Gastrocnemius medialis (tissue), 4 donors: ENCODE results near the gene FALEC.

ENCODE experiments used
- POLR2A ChIP-seq, 2 donors: fragments of 450-650 bp; IDR thresholded peaks; one replicate each; pipeline ENCODE4 v1.6.1; 2017; ENCODE audit warnings: antibody characterized with exemption in 2 of 2, mild to moderate bottlenecking in 2 of 2, moderate library complexity in 2 of 2
- TF ChIP-seq, protein P1 (sequence below), 5 experiments: fragments of 450-650 bp in 3 of 5; fragments of 200-600 bp in 2 of 5; sonication (generic) in 2 of 5; IDR thresholded peaks in 4 of 5; conservative IDR thresholded peaks in 1 of 5; 1 replicate in 4 of 5; 2 replicates in 1 of 5; pipeline ENCODE4 v1.5.1; 2016 to 2019; ENCODE audit warnings: antibody characterized with exemption in 5 of 5, mild to moderate bottlenecking in 3 of 5, moderate library complexity in 3 of 5

DNA sequence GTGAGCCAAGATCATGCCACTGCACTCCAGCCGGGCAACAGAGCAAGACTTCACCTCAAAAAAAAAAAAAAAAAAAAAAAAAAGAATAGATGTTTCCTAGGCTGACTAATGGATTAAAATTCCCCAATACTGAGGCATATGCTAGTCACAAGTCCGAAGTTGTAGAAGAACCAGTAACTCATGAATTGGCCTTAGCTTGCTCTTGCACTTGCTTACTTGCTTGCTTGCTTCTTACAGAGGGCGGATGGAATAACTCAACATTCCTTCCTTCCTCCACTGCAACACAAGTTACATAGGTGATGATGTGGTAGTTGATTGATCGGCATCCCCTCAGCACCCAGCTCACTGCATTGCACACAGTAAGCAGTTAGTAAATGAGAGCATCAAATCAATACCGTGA lies 31.1 kb upstream of the FALEC start:
- no peak for TF ChIP-seq POLR2A (IDR thresholded peaks at IDR 0.05)
- TF ChIP-seq, protein P1, sequence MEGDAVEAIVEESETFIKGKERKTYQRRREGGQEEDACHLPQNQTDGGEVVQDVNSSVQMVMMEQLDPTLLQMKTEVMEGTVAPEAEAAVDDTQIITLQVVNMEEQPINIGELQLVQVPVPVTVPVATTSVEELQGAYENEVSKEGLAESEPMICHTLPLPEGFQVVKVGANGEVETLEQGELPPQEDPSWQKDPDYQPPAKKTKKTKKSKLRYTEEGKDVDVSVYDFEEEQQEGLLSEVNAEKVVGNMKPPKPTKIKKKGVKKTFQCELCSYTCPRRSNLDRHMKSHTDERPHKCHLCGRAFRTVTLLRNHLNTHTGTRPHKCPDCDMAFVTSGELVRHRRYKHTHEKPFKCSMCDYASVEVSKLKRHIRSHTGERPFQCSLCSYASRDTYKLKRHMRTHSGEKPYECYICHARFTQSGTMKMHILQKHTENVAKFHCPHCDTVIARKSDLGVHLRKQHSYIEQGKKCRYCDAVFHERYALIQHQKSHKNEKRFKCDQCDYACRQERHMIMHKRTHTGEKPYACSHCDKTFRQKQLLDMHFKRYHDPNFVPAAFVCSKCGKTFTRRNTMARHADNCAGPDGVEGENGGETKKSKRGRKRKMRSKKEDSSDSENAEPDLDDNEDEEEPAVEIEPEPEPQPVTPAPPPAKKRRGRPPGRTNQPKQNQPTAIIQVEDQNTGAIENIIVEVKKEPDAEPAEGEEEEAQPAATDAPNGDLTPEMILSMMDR (IDR thresholded peaks at IDR 0.05 in 4 of 5, conservative IDR thresholded peaks at IDR 0.05 in 1 of 5): no peak
